Activated CD8-positive, alpha-beta T cell treated with anti-CD3 and anti-CD28 coated beads for 36 hours (primary cell): ENCODE measurements around the gene LRAT. TPM values are rescaled to one million over a fixed set of nuclear protein-coding genes. Genes with fewer than 3 reads are reported as not detected.

ENCODE experiments used
- ATAC-seq: fragments of 200-7000 bp; cut with Tn5 transposase; one replicate; pipeline ENCODE4 v1.10.0; 2021; ENCODE audit warnings: mild to moderate bottlenecking, moderate library complexity
- CTCF ChIA-PET: fragments of 350-600 bp; sonication (Branson Sonifier 250); formaldehyde crosslinking; loops from one replicate; lab custom pipeline; 2021; ENCODE audit warnings: antibody characterized with exemption; lab: Charles Lee
- POLR2A ChIA-PET: fragments of 350-600 bp; sonication (Branson Sonifier 250); formaldehyde crosslinking; loops from one replicate; lab custom pipeline; 2021; ENCODE audit warnings: antibody characterized with exemption; lab: Charles Lee
- DNase-seq: peaks from one replicate; pipeline ENCODE4 v3.0.0-alpha.2; 2020
- H3K27ac Mint-ChIP-seq: one replicate; pipeline ENCODE4 v1.8.0; 2021; ENCODE audit warnings: mild to moderate bottlenecking, mixed read lengths
- H3K27me3 Mint-ChIP-seq: one replicate; pipeline ENCODE4 v1.8.0; 2021; ENCODE audit warnings: mixed read lengths
- H3K36me3 Mint-ChIP-seq: one replicate; pipeline ENCODE4 v1.8.0; 2021; ENCODE audit warnings: low read depth, mixed read lengths
- H3K4me1 Mint-ChIP-seq: one replicate; pipeline ENCODE4 v1.8.0; 2021; ENCODE audit warnings: low read depth, mixed read lengths
- H3K4me3 Mint-ChIP-seq: one replicate; pipeline ENCODE4 v1.8.0; 2021; ENCODE audit warnings: mild to moderate bottlenecking, moderate library complexity, mixed read lengths
- H3K9me3 Mint-ChIP-seq: one replicate; pipeline ENCODE4 v1.8.0; 2021; ENCODE audit warnings: mixed read lengths
- intact Hi-C: fragments of 100-400 bp; cut with micrococcal nuclease; formaldehyde crosslinking; loops from one replicate; pipeline ENCODE4 v1.10.0; 2022
- total RNA-seq, 2 experiments: library from RNA; stranded (reverse); gene quantifications; one replicate each; pipeline ENCODE4 v1.2.3, GENCODE V29; 2021
- TF ChIP-seq, protein P1 (sequence below): fragments of 200-600 bp; IDR thresholded peaks from one replicate; pipeline ENCODE4 v1.8.0; 2022; ENCODE audit warnings: antibody characterized with exemption, mild to moderate bottlenecking

LRAT gene
- total RNA-seq, 2 experiments from 2014 or later = not detected

DNA sequence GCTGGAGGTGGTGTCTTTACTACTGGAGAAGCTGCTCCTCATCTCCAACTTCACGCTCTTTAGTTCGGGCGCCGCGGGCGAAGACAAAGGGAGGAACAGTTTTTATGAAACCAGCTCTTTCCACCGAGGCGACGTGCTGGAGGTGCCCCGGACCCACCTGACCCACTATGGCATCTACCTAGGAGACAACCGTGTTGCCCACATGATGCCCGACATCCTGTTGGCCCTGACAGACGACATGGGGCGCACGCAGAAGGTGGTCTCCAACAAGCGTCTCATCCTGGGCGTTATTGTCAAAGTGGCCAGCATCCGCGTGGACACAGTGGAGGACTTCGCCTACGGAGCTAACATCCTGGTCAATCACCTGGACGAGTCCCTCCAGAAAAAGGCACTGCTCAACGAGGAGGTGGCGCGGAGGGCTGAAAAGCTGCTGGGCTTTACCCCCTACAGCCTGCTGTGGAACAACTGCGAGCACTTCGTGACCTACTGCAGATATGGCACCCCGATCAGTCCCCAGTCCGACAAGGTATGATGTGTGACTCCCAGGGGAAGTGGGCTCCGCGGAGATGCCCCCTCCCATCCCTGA, 634 bp downstream of the LRAT start:
- Mint-ChIP-seq H3K4me1 (peaks cover 11% of the 10 kb centered on the region), H3K4me3 (peak overlapping the region; percentile 62), H3K9me3 (no peaks in the 10 kb centered on the region), H3K36me3 (no peaks in the 10 kb centered on the region), H3K27me3 (peaks cover 60% of the 10 kb centered on the region), H3K27ac (no peak overlapping the region)
- DNase-seq (no peak), ATAC-seq (no peak)
- TF ChIP-seq, protein P1, sequence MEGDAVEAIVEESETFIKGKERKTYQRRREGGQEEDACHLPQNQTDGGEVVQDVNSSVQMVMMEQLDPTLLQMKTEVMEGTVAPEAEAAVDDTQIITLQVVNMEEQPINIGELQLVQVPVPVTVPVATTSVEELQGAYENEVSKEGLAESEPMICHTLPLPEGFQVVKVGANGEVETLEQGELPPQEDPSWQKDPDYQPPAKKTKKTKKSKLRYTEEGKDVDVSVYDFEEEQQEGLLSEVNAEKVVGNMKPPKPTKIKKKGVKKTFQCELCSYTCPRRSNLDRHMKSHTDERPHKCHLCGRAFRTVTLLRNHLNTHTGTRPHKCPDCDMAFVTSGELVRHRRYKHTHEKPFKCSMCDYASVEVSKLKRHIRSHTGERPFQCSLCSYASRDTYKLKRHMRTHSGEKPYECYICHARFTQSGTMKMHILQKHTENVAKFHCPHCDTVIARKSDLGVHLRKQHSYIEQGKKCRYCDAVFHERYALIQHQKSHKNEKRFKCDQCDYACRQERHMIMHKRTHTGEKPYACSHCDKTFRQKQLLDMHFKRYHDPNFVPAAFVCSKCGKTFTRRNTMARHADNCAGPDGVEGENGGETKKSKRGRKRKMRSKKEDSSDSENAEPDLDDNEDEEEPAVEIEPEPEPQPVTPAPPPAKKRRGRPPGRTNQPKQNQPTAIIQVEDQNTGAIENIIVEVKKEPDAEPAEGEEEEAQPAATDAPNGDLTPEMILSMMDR = no peak
- intact Hi-C loops = no loop called here
- ChIA-PET CTCF (interaction anchor here (0.9 kb wide), 1 partner anchor 65 kb away, joined by 5 read pairs; no protein-coding TSS in a partner anchor), POLR2A (no interaction called here)

DNA sequence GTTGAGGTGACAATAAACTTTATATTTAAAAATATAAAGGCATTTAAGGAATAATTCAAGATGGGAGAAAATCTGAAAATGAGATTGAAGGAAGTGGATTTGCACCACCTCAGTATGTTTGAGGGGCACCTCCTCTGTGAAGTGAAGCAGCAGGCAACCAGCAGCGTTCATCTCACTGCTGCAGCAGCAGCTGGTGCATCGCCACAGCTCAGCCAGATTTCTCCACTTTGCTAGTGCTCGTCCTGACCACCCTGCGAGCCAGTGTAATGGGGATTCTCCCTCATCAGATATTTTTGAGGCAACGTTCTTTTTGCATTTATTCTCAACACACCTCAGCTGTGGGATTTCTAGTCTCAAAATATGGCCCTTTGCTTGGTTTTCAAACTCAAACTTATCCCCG, 13.9 kb downstream of the LRAT start:
- Mint-ChIP-seq H3K27ac (no peak overlapping the region), H3K9me3 (no peaks in the 10 kb centered on the region), H3K36me3 (no peaks in the 10 kb centered on the region), H3K4me1 (no peaks in the 10 kb centered on the region), H3K4me3 (no peak overlapping the region), H3K27me3 (peaks cover 4% of the 10 kb centered on the region)
- TF ChIP-seq, protein P1 = no peak
- ChIA-PET POLR2A (no interaction called here), CTCF (no interaction called here)
- intact Hi-C loops = no loop called here
- ATAC-seq (no peak), DNase-seq (no peak)

DNA sequence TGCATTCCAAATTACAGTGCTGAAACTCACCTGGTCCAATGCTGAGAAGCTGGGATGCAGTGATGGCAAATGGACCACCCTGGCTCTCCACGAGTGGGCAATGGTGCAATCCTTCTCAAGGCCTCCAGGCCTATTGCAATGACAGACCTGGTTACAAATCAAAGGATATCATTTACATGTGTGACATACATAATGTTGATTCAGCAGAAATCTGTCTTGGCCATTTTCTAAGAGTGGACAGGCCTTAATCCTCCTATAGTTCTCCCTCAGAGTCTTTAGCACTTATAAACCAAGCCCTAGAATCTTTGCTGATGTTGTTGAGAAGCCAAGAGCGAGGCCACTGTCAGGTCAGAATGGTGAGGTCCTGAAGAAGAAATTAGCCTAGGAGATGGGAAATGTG, 17.1 kb downstream of the LRAT start:
- H3K36me3 Mint-ChIP-seq = no peaks in the 10 kb centered on the region
- ATAC-seq (no peak), DNase-seq (no peak)
- H3K27me3 Mint-ChIP-seq = peaks cover 4% of the 10 kb centered on the region
- H3K27ac Mint-ChIP-seq = no peak overlapping the region
- CTCF ChIA-PET = no interaction called here
- H3K9me3 Mint-ChIP-seq = no peaks in the 10 kb centered on the region
- H3K4me3 Mint-ChIP-seq = no peak overlapping the region
- intact Hi-C loops = no loop called here
- TF ChIP-seq, protein P1 = no peak
- POLR2A ChIA-PET = no interaction called here
- no peaks in the 10 kb centered on the region for H3K4me1 Mint-ChIP-seq

- H3K9me3 Mint-ChIP-seq = no peaks in the 10 kb centered on the region
- ChIA-PET CTCF (interaction anchor here (1.1 kb wide), 2 partner anchors 11 to 140 kb away, joined by 3 read pairs; no protein-coding TSS in a partner anchor), POLR2A (no interaction called here)
- H3K27ac Mint-ChIP-seq = no peak overlapping the region
- DNase-seq = no peak
- H3K4me1 Mint-ChIP-seq = no peaks in the 10 kb centered on the region
- TF ChIP-seq, protein P1 = no peak
- peaks cover 7% of the 10 kb centered on the region for H3K27me3 Mint-ChIP-seq
- H3K36me3 Mint-ChIP-seq = no peaks in the 10 kb centered on the region
- ATAC-seq = no peak
- intact Hi-C loops = no loop called here
- H3K4me3 Mint-ChIP-seq = no peak overlapping the region
Measured at GRCh38 chr4:154778264-154778663, 34.5 kb downstream of the LRAT start.

GRCh38 chr4:154779362-154779947, 35.7 kb downstream of the LRAT start:
- ChIA-PET POLR2A (no interaction called here), CTCF (interaction anchor here (1.1 kb wide), 1 partner anchor 12 kb away, joined by 3 read pairs; no protein-coding TSS in a partner anchor)
- DNase-seq (no peak), ATAC-seq (no peak)
- intact Hi-C loops = no loop called here
- H3K4me3 Mint-ChIP-seq = no peak overlapping the region
- H3K27ac Mint-ChIP-seq = no peak overlapping the region
- H3K27me3 Mint-ChIP-seq = peaks cover 8% of the 10 kb centered on the region
- no peaks in the 10 kb centered on the region for H3K4me1 Mint-ChIP-seq
- no peaks in the 10 kb centered on the region for H3K9me3 Mint-ChIP-seq
- no peaks in the 10 kb centered on the region for H3K36me3 Mint-ChIP-seq
- TF ChIP-seq, protein P1 = no peak
